Activated naive CD4-positive, alpha-beta T cell treated with Interleukin-2 at 50 U/mL for 16 hours (primary cell): ENCODE data around the gene KANK3.
A peak's percentile ranks its signal among the peaks of the same experiment; 100 is the strongest.
"Not testable (repeated sequence)": the region's sequence is repeated elsewhere in the genome, so short reads cannot be mapped to it uniquely, and the experiment has no call there.

Experiments
- DNase-seq: peaks from one replicate; pipeline ENCODE4 v3.0.0-alpha.2; 2020

The KANK3 gene

DNA sequence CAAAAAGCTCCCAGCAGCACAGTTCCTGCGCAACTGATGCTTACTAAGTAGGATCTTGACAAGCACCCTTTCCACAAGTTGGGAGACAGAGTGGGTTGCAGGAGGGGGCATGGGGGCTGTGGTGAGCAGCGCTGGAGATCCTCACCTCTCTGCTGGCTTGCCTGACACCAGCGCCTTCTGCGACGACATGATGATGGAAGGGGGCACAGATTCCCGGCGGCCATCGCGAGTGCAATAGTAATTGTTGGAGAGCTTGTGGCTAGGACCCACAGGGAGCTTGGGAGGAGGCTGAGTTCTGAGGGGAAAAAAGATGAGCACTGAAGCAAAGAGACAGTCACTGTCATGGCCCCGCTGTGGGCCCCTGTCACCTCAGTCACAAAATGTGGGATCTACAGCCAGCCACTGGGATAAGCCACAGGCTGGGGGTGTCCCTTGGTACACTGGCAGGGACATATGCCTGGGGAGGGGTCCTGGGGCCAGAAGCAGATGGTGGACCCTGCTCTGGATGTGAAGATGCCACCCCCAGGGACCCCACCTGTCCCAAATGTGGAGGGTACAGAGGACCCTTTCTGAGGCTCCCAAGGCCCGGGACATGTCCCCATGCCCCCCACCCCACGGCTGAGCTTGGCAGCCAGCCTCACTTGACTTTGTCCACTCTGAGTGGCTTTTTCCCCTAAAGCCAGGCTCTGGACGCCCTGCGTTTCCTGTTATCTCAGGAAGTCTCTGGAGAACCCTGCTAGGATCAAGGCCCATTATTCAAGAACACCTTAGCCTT, 26.5 kb downstream of the KANK3 start:
- DNase-seq: no peak

DNA sequence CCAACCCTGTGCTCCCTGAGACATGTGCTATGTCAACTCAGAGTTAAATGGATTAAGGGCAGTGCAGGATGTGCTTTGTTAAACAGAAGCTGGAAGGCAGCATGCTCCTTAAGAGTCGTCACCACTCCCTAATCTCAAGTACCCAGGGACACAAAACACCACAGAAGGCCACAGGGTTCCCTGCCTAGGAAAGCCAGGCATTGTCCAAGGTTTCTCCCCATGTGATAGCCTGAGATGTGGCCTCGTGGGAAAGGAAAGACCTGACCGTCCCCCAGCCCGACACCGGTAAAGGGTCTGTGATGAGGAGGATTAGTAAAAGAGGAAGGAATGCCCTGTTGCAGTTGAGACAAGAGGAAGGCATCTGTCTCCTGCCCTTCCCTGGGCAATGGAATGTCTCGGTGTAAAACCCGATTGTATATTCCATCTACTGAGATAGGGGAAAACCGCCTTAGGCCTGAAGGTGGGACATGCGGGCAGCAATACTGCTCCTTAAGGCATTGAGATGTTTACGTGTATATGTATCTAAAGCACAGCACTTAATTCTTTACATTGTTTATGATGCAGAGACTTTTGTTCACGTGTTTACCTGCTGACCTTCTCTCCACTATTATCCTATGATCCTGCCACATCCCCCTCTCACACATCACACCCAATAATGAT, 28.0 kb downstream of the KANK3 start:
- not testable (repeated sequence) for DNase-seq

DNA sequence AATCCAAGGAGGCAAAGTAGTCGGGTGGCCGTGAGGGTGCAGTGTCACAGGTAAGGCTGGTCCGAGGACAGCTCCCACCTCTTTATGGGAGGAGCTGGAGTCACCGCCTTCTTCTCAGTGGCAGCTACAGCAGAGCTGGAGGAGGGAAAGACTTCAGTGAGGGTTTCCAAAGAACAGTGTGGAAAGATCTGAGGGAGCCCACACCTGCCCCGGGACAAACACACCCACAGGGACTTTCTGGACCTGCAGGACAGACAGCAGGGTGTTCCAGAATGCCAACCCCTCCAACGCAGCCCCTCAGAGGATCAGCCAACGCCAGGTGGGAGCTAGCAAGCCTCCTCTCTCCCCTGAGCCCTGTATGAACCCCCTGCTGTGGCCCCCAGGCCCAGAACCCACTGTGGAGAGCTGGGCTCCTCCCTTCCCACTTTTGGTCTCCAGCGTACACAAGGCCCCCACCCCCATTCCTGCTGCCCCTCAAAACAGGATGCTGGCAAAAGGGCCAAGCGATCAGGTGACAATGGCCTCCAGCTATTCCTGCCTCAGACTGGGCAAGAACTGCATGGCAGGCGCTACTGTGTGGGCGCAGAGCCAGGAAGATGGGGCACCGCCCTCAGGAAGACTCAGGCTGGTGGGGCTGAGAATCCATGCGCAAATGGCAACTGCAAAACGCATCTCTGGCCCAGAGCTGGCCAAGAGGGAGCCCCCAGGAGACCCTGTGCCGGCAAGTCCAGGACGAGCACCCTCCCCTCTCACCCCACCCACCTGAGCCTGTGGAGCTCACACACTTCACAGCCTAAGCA, 31.4 kb downstream of the KANK3 start:
- no peak for DNase-seq

DNA sequence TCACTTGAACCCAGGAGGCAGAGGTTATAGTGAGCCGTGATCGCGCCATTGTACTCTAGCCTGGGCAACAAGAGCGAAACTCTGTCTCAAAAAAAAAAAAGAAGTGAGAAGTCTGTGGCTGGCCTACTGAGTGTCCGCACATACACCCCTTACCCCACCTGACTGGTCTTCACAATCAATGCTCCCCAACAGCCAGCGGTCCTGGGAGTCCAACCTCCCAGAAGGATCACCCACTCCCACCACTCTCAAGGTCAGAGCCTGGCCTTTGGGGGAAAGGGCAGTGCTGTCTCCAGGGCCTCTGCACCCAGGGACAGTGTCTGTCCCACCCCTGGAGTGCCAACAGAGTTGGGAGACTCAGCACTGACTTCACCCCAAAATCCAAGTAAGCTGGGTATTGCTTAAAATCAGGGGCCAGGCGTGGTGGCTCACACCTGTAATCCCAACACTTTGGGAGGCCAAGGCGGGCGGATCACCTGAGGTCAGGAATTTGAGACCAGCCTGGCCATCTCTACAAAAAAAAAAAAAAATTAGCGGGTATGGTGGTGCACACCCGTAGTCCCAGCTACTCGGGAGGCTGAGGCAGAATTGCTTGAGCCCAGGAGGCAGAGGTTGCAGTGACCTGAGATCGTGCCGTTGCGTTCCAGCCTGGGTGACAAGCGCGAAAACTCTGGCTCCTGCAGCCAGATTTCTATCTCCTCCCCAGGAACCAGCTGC, 32.6 kb downstream of the KANK3 start:
- no peak for DNase-seq

DNA sequence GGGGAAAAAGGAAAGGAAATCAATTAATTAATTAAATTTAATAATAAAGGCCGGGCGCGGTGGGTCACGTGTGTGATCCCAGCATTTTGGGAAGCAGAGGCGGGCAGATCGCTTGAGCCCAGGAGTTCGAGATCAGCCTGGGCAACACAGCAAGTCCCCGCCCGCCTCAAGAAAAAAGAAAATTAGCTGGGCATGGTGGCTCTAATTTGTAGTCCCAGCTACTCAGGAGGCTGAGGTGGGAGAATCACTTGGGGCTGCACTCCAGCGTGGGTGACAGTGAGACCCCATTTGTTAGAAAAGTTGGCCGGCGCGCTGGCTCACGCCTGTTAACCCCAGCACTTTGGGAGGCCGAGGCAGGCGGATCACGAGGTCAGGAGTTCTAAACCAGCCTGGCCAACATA, 34.2 kb downstream of the KANK3 start:
- no peak for DNase-seq

DNA sequence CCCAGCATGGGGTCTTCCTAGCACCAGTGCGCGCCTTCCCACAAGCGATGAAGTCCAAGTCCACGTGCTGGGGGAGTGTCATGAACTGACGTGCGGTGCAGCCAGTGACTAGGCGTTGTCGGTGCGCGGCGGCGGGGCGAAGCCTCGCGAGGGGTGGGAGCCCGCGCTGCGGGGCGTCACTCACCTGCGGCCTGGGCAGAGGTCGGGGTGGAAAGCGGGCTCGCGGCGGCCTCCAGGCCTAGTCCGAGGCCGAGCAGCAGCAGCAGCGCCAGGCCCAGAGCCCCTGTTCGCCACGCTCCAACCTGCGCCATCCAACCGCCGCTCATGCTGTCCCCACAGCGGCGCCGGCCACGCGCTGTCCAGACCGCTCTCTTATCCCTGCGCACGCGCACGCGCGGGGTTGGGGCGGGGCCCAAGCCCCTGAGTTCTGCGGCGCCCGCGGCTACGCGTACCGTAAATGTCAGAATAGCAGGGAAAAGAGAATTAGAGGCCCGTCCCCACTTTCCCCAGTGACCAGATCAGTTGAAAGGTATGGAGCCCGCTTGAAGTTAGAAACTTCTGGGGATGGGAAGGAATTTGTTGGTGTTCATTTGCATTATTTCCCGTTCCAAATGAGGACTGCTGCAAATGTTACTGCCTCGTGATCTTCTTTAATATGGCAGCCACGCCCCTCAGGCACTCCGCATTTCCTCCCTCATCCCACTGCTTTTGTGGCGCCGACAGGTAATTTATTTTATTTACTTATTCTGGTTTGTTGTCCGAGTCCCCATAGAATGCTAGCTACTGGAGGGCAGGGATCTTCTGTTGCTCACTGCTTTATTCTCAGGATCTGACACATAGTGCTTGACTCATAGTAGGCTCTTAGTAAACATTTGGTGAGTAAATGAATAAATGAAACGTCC, 34.8 kb downstream of the KANK3 start, which contains the start of gene CD320:
TSS of gene CD320 (minus strand) at position 394 of the 902 bp plus-strand sequence. CDS start at position 326, 68 bp downstream.
- peak; percentile 88 for DNase-seq

DNA sequence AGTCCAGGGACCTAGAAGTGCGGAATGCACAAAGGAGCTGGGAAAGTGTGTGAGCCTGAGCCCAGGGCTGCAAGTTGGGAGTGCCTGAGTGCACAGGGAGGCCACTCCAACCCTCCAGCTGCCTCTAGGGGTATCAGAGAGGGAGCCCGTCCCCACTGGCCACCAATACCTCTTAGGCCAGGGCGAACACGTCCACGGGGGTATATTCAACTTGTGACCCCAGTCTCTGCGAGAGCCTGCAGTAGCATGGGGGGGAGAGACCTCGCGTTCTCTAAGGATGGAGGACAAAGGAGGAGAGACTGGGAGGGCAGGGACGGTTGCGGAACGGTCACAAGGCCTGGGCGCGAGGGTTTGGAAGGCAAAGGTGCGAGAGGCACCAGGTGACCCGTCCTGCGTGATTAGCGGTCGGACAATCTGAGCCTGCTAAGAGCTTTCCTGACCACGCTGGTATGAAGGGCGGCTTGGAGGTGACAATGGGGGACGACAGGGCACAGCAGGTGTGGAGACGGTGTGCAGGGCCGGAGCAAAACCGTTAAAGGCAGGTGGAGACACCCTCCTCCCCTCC, 35.6 kb downstream of the KANK3 start:
- no peak for DNase-seq

DNA sequence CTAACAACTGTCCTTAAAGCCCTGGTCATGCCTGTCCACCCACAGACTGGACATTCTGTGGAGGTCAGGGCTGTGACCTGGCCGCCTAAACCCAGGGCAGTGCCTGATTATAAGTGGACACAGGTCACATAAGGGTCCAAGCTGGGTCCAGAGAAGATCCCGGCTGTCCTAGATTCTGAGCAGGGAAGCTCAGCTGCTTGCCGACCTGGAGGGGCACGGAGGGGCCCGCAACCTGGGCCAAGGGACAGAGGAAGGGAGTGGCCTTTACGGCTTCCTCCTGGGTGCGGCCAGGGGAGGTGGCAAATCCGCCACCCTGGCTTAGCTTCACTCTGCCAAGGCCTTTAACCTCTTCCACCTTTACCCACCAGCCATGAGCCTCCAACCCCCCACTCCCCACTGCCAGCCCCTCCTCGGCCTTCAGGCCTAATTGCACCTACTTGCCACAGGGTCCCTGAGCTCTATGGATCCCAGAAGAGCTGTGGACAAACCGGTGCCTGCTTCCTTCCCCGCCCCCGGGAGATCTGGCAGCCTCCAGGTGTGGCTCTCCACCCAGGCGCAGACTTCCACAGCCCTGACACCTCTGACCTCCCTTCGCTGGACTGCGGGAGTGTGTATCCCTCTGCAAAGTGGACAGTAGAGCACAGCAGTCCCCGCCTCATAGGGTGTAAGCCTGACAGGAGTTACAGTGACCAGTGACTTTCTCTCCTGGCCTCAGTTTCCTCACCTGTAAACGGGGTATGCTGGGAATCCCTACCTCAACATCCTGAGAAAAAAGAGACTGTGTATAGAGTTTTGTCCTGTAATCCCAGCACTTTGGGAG, 36.6 kb downstream of the KANK3 start:
- no peak for DNase-seq

DNA sequence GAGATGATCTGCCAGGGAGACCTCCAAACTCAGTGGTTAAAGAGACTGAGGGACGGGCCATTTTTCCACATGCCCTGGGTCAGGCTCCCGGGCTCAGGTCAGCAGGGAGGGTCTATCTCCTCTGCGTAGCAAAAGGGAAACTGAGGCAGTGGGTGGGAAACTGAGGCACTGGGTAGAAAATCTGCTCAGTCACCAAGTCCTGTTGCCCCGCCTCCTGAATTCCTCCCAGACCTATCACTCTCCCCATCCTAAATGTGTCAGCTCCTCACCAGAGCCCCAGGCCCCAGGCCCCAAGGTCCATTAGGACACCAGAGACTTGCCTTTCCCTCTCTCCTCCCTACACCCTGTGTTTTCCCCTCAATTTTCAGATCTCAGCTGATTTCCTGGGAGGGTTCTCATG, 37.3 kb downstream of the KANK3 start:
- DNase-seq: no peak

DNA sequence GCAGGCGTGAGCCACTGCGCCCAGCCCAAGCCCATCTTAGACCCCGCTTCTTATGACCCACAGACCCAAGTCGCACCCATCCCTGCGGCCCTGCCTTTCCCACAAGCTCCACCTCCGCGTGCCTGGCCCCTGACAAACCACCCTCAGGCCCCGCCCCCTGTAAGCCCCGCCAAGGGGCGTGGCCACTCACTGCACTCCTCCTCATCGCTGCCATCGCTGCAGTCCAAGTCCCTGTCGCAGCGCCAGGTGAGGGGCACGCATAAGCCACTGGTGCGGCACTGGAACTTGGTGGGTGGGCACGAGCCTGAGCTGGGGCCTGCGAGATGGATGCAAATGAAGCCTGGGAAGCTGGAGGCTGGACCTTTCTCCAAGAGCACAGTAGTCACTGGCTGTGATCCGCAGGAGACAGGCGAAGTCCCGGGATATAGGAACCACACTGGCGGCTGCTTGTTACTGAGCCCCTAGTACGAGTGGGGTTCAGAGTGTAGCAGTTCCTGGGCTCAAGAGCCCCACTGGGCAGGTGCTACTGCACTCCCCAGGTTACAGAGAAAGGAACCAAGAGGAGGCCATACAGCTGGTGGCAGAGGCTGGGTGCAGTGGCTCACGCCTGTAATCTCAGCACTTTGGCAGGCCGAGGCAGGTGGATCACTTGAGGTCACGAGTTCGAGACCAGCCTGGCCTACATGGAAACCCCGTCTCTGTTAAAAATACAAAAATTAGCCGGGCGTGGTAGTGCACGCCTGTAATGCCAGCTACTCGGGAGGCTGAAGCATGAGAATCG, 38.0 kb downstream of the KANK3 start:
- peak; percentile 31 for DNase-seq

DNA sequence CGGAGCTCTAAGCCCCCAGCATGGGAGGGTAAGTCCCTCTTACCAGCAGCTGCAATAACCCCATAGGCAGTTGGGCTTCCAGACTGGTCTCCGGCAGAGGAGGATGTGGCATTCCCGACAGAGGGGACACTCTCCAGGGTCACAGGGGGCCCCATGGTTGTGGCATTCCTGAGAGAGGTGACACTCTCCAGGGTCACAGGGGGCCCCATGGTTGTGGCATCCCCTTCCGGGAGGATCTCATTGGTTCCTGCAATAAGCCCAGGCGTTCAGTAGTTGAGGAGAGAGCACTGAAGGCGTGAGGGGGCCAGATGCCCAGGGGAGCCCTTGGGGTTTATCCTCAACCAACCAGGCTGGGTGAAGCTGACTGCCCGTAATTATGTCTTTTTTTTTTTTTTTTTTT, 40.3 kb downstream of the KANK3 start:
- DNase-seq: no peak

DNA sequence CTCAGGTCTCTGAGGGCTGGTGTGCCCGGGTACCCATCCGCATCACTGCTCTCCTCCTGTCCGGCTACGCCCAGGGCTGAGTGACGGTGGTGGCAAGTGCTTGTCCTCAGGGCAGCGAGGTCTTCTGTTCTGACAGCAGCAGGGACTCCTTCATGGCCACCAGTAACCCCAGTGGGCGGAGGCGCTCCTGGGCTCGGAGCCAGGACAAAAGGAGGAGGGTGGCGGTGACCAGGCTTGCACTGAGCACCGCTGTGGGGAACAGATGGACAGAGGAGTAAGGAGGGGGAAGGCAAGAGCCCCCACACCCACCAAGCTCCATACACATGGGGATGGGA, 40.7 kb downstream of the KANK3 start:
- no peak for DNase-seq

DNA sequence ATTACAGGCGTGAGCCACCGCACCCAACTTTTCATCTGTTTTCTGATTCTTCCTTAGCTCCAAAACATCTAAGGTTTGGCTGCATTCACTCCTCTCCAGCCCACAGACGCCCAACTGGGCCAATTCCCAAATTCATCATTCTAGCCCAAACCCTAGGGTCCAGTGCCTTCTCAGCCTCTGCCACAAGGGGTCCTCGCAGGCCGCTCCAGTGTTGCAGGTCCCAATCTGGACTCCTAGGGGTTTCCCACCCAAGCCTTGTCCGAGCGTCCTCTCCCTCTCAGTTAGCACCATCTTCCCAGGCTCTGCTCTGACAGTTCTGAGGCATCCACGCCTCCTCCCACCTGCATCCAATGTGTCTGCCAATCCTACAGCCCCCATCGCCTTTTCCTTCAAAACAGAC, 51.7 kb downstream of the KANK3 start:
- not testable (repeated sequence) for DNase-seq

DNA sequence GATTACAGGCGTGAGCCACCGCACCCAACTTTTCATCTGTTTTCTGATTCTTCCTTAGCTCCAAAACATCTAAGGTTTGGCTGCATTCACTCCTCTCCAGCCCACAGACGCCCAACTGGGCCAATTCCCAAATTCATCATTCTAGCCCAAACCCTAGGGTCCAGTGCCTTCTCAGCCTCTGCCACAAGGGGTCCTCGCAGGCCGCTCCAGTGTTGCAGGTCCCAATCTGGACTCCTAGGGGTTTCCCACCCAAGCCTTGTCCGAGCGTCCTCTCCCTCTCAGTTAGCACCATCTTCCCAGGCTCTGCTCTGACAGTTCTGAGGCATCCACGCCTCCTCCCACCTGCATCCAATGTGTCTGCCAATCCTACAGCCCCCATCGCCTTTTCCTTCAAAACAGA, 66.6 kb downstream of the KANK3 start:
- not testable (repeated sequence) for DNase-seq
